Measurements from ENCODE around the gene LRP1B.

GRCh38 chr2:142037744-142038143, 93.1 kb downstream of the LRP1B start:
- TF ChIP-seq CTCF (IDR thresholded peaks at IDR 0.05) (no peak), SOX15 (CRISPR knock-in tag; IDR thresholded peaks at IDR 0.05) (no peak), CREB1 (CRISPR knock-in tag; IDR thresholded peaks at IDR 0.05) (no peak), MAX (CRISPR knock-in tag; IDR thresholded peaks at IDR 0.05) (no peak), KAT7 (CRISPR knock-in tag; IDR thresholded peaks at IDR 0.05; ENCODE audit: borderline replicate concordance) (no peak), NR2C2 (CRISPR knock-in tag; IDR thresholded peaks at IDR 0.05) (no peak), E2F4 (CRISPR knock-in tag; IDR thresholded peaks at IDR 0.05; ENCODE audit: borderline replicate concordance, low read depth) (no peak), RORB (CRISPR knock-in tag; IDR thresholded peaks at IDR 0.05) (no peak), ZBTB21 (CRISPR knock-in tag; IDR thresholded peaks at IDR 0.05; ENCODE audit: borderline replicate concordance) (no peak)

All from WTC11 (cell line).